Cardiac muscle cell (in vitro differentiated cells and primary cell): ENCODE results near the gene IRAK2. TPM values are rescaled to one million over a fixed set of nuclear protein-coding genes. Genes with fewer than 3 reads are reported as not detected.

ENCODE experiments used
- DNase-seq, 2 donors: peaks; one replicate each; pipeline versions ENCODE4 v3.0.0 to v3.0.0-alpha.2; 2010 to 2017; ENCODE audit warnings: low read depth in 1 of 2, low spot score in 1 of 2
- H3K27ac ChIP-seq: fragments of 200-600 bp; sonication (generic); 2 replicates; pipeline ENCODE4 v1.5.1; 2016
- H3K27me3 ChIP-seq: fragments of 200-600 bp; sonication (generic); 2 replicates; pipeline ENCODE4 v1.6.0; 2016; ENCODE audit warnings: control low read depth
- H3K36me3 ChIP-seq: fragments of 200-600 bp; sonication (generic); 2 replicates; pipeline ENCODE4 v1.5.1; 2016; ENCODE audit warnings: control low read depth
- H3K4me1 ChIP-seq: fragments of 200-600 bp; sonication (generic); 2 replicates; pipeline ENCODE4 v1.8.1; 2017; ENCODE audit warnings: low read depth, mild to moderate bottlenecking, mixed run types
- H3K4me3 ChIP-seq: fragments of 200-600 bp; sonication (generic); 2 replicates; pipeline ENCODE4 v1.5.1; 2016; ENCODE audit warnings: mild to moderate bottlenecking
- H3K9me3 ChIP-seq: fragments of 200-600 bp; sonication (generic); 2 replicates; pipeline ENCODE4 v1.5.1; 2017; ENCODE audit warnings: low read depth, mild to moderate bottlenecking, control low read depth
- CTCF ChIP-seq: IDR thresholded peaks from 2 replicates; pipeline ENCODE4 v1.5.1; 2012; ENCODE audit warnings: low read depth, mild to moderate bottlenecking, low read length
- polyA plus RNA-seq: library from polyadenylated mRNA; unstranded; fragments of >200 nt; fragmentation: Nextera tagmentation; extraction: Ambion mirVana; gene quantifications from 2 replicates; pipeline ENCODE4 v1.2.1, GENCODE V29; 2016
- total RNA-seq: library from RNA; depleted of rRNA; stranded (reverse); fragments of >200 nt; gene quantifications from 2 replicates; pipeline ENCODE4 v1.2.3, GENCODE V29; 2016

Gene IRAK2
- total and polyA plus RNA-seq, 2 experiments from 2014 or later, result 1.1 to 2.1 TPM

- Histone ChIP-seq H3K4me3 (no peak overlapping the region), H3K27me3 (no peaks in the 10 kb centered on the region), H3K9me3 (no peaks in the 10 kb centered on the region), H3K4me1 (peaks cover 16% of the 10 kb centered on the region), H3K36me3 (no peaks in the 10 kb centered on the region), H3K27ac (peak overlapping the region; percentile 91)
- TF ChIP-seq CTCF, result no peak
- DNase-seq, result peak in 1 of 2 donors; percentile 25
These were observed 29.1 kb downstream of the IRAK2 start for GRCh38 chr3:10193692-10194327.

DNA sequence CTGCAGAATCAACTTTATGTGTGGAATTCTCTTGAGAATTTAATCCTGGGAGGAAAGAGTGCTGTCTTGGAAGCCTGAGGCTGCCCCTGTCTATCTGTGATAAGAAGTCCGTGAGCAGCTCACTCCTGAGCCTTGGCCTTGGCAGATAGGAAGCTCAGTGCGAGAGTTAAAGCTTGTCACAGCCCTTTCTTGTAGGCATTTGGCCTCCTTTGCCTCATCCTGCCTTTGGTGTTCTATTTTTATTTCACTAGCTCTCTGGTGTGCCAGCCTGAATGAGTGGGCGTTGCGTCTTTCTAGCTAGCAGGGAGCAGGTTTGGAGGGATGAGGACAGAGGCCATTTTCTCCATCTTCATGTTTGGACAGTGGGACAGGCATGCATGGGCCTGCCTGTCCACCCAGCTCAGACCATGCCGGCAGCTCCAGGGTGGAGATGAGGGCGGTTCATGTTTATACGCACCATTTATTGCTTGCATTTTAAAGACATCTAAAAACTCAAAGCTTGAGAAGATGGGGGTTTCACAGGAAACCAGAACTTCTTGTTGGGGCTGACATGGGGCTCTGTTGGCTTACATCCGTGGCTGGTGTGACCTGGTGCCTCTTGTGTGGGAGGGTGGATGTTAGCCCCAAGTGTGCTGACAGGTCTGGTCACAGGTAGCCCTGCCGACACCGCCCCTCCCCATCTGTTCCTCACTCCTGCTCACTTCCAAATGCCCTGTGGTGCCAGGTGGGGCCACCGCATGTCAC lies 29.8 kb downstream of the IRAK2 start:
- Histone ChIP-seq H3K4me3 (no peak overlapping the region), H3K4me1 (peaks cover 16% of the 10 kb centered on the region), H3K27me3 (no peaks in the 10 kb centered on the region), H3K27ac (peak overlapping the region; percentile 91), H3K36me3 (no peaks in the 10 kb centered on the region), H3K9me3 (no peaks in the 10 kb centered on the region)
- peak in 1 of 2 donors; percentile 41 for DNase-seq
- TF ChIP-seq CTCF, result no peak

DNA sequence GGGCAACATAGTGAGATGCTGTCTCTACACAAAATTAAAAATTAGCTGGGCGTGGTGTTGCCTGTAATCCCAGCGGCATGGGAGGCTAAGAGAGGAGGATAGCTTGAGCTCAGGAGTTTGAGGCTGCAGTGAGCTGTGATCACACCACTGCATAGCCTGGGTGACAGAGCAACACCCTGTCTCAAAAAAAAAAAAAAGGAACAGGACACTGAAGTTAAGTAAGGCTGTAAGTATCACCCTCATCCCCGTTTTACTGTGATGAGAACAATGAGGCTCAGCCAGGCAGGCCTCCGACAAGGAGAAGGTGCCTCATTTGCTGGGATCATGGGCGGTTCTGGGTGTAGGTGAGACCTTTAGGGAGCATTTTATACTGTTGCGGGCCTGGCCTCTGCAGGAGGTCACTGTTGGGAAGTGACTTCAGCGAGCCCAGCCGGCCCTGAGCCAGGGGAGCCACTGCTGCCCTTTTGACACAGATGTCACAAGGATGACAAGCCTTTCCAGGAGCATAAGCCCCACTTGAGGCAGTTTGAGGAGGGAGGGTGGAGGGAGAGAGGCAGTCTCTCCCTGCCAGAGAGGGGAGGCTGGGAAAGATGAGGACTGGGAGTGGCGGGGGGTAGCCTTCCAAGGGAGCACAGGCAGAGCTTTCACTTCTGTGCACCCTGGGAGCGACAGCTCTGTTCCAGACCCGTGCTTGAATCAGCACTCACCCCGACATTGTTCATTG lies 30.8 kb downstream of the IRAK2 start:
- no peaks in the 10 kb centered on the region for H3K9me3 ChIP-seq
- TF ChIP-seq CTCF, result no peak
- H3K36me3 ChIP-seq, result no peaks in the 10 kb centered on the region
- peak overlapping the region; percentile 91 for H3K27ac ChIP-seq
- no peak for DNase-seq
- H3K4me3 ChIP-seq, result no peak overlapping the region
- H3K27me3 ChIP-seq, result no peaks in the 10 kb centered on the region
- H3K4me1 ChIP-seq, result peaks cover 16% of the 10 kb centered on the region

- H3K36me3 ChIP-seq, result no peaks in the 10 kb centered on the region
- H3K9me3 ChIP-seq, result no peaks in the 10 kb centered on the region
- no peak for TF ChIP-seq CTCF
- H3K27ac ChIP-seq, result no peak overlapping the region
- DNase-seq, result peak in 1 of 2 donors; percentile 71
- H3K27me3 ChIP-seq, result no peaks in the 10 kb centered on the region
- peaks cover 16% of the 10 kb centered on the region for H3K4me1 ChIP-seq
- no peak overlapping the region for H3K4me3 ChIP-seq
These were observed 31.8 kb downstream of the IRAK2 start for GRCh38 chr3:10196389-10197052.

GRCh38 chr3:10198226-10198625 lies 33.5 kb downstream of the IRAK2 start:
- no peak overlapping the region for H3K4me3 ChIP-seq
- no peaks in the 10 kb centered on the region for H3K36me3 ChIP-seq
- H3K27ac ChIP-seq, result no peak overlapping the region
- no peaks in the 10 kb centered on the region for H3K9me3 ChIP-seq
- no peaks in the 10 kb centered on the region for H3K27me3 ChIP-seq
- peaks cover 16% of the 10 kb centered on the region for H3K4me1 ChIP-seq
- TF ChIP-seq CTCF, result no peak
- DNase-seq, result no peak
